Caco-2 (cell line): Measurements from ENCODE around the gene SNX25. TPM values are rescaled to one million over a fixed set of nuclear protein-coding genes. Genes with fewer than 3 reads are reported as not detected.

ENCODE experiments used
- BruUV-seq: library from RNA; stranded (reverse); fragments of 400-500 nt; replicated peaks from 2 replicates; lab custom pipeline; 2021; lab: Mats Ljungman, UMichigan
- CTCF ChIA-PET: fragments of 300-600 bp; sonication (Branson Sonifier 250); formaldehyde crosslinking; loops from one replicate; lab custom pipeline; 2022; ENCODE audit warnings: antibody characterized with exemption; lab: Charles Lee
- POLR2A ChIA-PET: fragments of 300-600 bp; sonication (Branson Sonifier 250); formaldehyde crosslinking; loops from one replicate; lab custom pipeline; 2022; ENCODE audit warnings: antibody characterized with exemption; lab: Charles Lee
- DNase-seq, 2 experiments: peaks; one replicate each; pipeline versions ENCODE4 v3.0.0 to v3.0.0-alpha.2; 2020 to 2022
- H3K27me3 ChIP-seq: replicated peaks from 2 replicates; pipeline ENCODE4 v1.6.0; 2011; ENCODE audit warnings: low read length; ENCODE audit not compliant: control insufficient read depth, insufficient read depth
- H3K36me3 ChIP-seq: 2 replicates; pipeline ENCODE4 v1.5.1; 2011; ENCODE audit warnings: low read length; ENCODE audit not compliant: control insufficient read depth, insufficient read depth
- H3K4me1 ChIP-seq: fragments of 250-450 bp; sonication (Bioruptor Pico); 2 replicates; pipeline ENCODE4 v1.5.1; 2020; ENCODE audit warnings: mild to moderate bottlenecking
- H3K4me3 ChIP-seq: 2 replicates; pipeline ENCODE4 v1.5.1; 2011; ENCODE audit warnings: low read depth, mild to moderate bottlenecking, control low read depth, low read length
- H3K9me3 ChIP-seq: fragments of 250-450 bp; sonication (Bioruptor Pico); 2 replicates; pipeline ENCODE4 v1.5.1; 2020; ENCODE audit warnings: mild to moderate bottlenecking, moderate library complexity
- H3K27ac Mint-ChIP-seq: one replicate; pipeline ENCODE4 v1.8.0; 2022; ENCODE audit warnings: mixed read lengths; ENCODE audit not compliant: unreplicated experiment
- H3K27me3 Mint-ChIP-seq: one replicate; pipeline ENCODE4 v1.8.0; 2022; ENCODE audit warnings: mixed read lengths; ENCODE audit not compliant: insufficient read depth, unreplicated experiment
- H3K36me3 Mint-ChIP-seq: one replicate; pipeline ENCODE4 v1.8.0; 2022; ENCODE audit warnings: mild to moderate bottlenecking, mixed read lengths; ENCODE audit not compliant: insufficient read depth, unreplicated experiment
- H3K4me1 Mint-ChIP-seq: one replicate; pipeline ENCODE4 v1.8.0; 2022; ENCODE audit warnings: low read depth, mixed read lengths; ENCODE audit not compliant: unreplicated experiment
- H3K4me3 Mint-ChIP-seq: one replicate; pipeline ENCODE4 v1.8.0; 2022; ENCODE audit warnings: mild to moderate bottlenecking, moderate library complexity, mixed read lengths; ENCODE audit not compliant: unreplicated experiment
- H3K9me3 Mint-ChIP-seq: one replicate; pipeline ENCODE4 v1.8.0; 2022; ENCODE audit warnings: mixed read lengths; ENCODE audit not compliant: unreplicated experiment
- intact Hi-C: fragments of 100-400 bp; cut with micrococcal nuclease; formaldehyde crosslinking; loops from one replicate; pipeline ENCODE4 v1.10.0; 2022; ENCODE audit not compliant: unreplicated experiment
- total RNA-seq: library from RNA; stranded (reverse); gene quantifications from 2 replicates; pipeline ENCODE4 v1.2.3, GENCODE V29; 2022
- TF ChIP-seq, protein P1 (sequence below), 2 experiments: fragments of 200-600 bp in 1 of 2; IDR thresholded peaks; 1 replicate in 1 of 2; 2 replicates in 1 of 2; pipeline versions ENCODE4 v1.5.1 to v1.8.0; 2011 to 2022; ENCODE audit warnings: antibody characterized with exemption in 1 of 2, control low read depth in 1 of 2, inconsistent platforms in 1 of 2, low read depth in 1 of 2, low read length in 1 of 2, mild to moderate bottlenecking in 1 of 2, moderate library complexity in 1 of 2; ENCODE audit not compliant: insufficient read depth in 1 of 2, severe bottlenecking in 1 of 2, unreplicated experiment in 1 of 2

Gene SNX25
- total RNA-seq, 1 experiment from 2014 or later, result 9.3 TPM

DNA sequence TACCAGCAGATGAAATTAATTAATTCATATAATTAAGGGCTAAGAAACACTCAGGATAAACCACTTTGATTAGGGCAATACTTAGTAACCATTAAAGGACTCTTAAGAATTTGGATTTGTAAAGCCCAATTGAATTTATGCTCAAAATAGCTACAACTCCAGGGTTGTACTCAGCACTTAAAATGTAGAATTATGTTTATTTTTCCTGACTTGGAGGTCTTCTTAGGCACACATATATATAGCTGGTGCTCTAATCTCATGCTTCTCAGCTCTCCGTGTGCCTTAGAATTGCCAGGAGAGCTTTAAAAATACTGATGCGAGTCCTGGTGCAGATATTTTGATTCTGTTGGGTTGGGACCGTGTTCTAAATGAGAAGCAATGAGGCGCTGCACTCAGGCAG, 77.6 kb downstream of the SNX25 start:
- H3K27ac Mint-ChIP-seq, result no peak overlapping the region
- intact Hi-C loops, result loop anchor here (5.0 kb wide), 1 partner anchor 75 kb away; no protein-coding TSS in a partner anchor

GRCh38 chr4:185290018-185290607, 80.7 kb downstream of the SNX25 start:
- peaks cover 5% of the 10 kb centered on the region for H3K4me1 ChIP-seq
- Mint-ChIP-seq H3K27me3 (no peaks in the 10 kb centered on the region), H3K4me1 (peaks cover 16% of the 10 kb centered on the region), H3K36me3 (no peaks in the 10 kb centered on the region), H3K9me3 (no peaks in the 10 kb centered on the region), H3K27ac (no peak overlapping the region), H3K4me3 (no peak overlapping the region)
- intact Hi-C loops, result no loop called here
- CTCF ChIA-PET, result no interaction called here
- DNase-seq, result no peak
- BruUV-seq, result no TSS peak
- no peaks in the 10 kb centered on the region for H3K9me3 ChIP-seq
- no peaks in the 10 kb centered on the region for H3K27me3 ChIP-seq
- no peaks in the 10 kb centered on the region; the same call in 1 of the 2 replicates for H3K36me3 ChIP-seq
- POLR2A ChIA-PET, result no interaction called here
- H3K4me3 ChIP-seq, result no peak overlapping the region
- TF ChIP-seq, protein P1, sequence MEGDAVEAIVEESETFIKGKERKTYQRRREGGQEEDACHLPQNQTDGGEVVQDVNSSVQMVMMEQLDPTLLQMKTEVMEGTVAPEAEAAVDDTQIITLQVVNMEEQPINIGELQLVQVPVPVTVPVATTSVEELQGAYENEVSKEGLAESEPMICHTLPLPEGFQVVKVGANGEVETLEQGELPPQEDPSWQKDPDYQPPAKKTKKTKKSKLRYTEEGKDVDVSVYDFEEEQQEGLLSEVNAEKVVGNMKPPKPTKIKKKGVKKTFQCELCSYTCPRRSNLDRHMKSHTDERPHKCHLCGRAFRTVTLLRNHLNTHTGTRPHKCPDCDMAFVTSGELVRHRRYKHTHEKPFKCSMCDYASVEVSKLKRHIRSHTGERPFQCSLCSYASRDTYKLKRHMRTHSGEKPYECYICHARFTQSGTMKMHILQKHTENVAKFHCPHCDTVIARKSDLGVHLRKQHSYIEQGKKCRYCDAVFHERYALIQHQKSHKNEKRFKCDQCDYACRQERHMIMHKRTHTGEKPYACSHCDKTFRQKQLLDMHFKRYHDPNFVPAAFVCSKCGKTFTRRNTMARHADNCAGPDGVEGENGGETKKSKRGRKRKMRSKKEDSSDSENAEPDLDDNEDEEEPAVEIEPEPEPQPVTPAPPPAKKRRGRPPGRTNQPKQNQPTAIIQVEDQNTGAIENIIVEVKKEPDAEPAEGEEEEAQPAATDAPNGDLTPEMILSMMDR (IDR thresholded peaks at IDR 0.05; ENCODE audit: insufficient read depth in 1 of 2, low read depth in 1 of 2, low read length in 1 of 2, severe bottlenecking in 1 of 2, unreplicated experiment in 1 of 2), result no peak

More for the DNA sequence above, 77.6 kb downstream of the SNX25 start:
- Mint-ChIP-seq H3K4me1 (peaks cover 32% of the 10 kb centered on the region), H3K4me3 (no peak overlapping the region), H3K36me3 (no peaks in the 10 kb centered on the region), H3K9me3 (no peaks in the 10 kb centered on the region), H3K27me3 (no peaks in the 10 kb centered on the region)
- Histone ChIP-seq H3K27me3 (no peaks in the 10 kb centered on the region), H3K4me3 (no peak overlapping the region), H3K36me3 (no peaks in the 10 kb centered on the region), H3K4me1 (peaks cover 5% of the 10 kb centered on the region), H3K9me3 (no peaks in the 10 kb centered on the region)
- CTCF ChIA-PET, result no interaction called here
- POLR2A ChIA-PET, result no interaction called here
- TF ChIP-seq, protein P1 (IDR thresholded peaks at IDR 0.05; ENCODE audit: insufficient read depth in 1 of 2, low read depth in 1 of 2, low read length in 1 of 2, severe bottlenecking in 1 of 2, unreplicated experiment in 1 of 2), result no peak
- BruUV-seq, result no TSS peak
- DNase-seq, result no peak

DNA sequence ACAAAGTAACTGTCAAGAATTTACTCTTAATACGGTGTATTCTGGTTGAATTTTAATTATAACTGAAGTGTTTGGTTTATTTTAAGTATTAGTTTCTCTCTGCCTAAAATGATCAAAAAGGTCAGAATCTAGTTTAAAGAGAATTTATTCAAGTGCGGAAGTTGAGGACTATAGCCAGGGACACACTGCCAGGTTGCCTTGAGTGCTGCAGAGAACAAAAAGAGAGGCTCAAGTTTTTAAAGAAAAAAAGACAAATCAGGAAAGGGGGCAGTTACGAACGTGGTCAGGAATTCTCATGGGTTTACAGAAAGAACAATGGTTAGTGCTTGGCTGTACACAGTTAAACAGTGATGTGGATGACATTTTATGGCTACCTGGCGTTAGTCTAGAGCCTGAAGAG, 81.3 kb downstream of the SNX25 start:
- intact Hi-C loops, result no loop called here
- H3K9me3 ChIP-seq, result no peaks in the 10 kb centered on the region
- H3K36me3 ChIP-seq, result no peaks in the 10 kb centered on the region; the same call in 1 of the 2 replicates
- H3K4me3 ChIP-seq, result no peak overlapping the region
- ChIA-PET POLR2A (no interaction called here), CTCF (no interaction called here)
- peaks cover 5% of the 10 kb centered on the region for H3K4me1 ChIP-seq
- no peaks in the 10 kb centered on the region for H3K27me3 ChIP-seq
- no peak overlapping the region for H3K27ac Mint-ChIP-seq
- TF ChIP-seq, protein P1 (IDR thresholded peaks at IDR 0.05; ENCODE audit: insufficient read depth in 1 of 2, low read depth in 1 of 2, low read length in 1 of 2, severe bottlenecking in 1 of 2, unreplicated experiment in 1 of 2), result no peak
- no peaks in the 10 kb centered on the region for H3K9me3 Mint-ChIP-seq
- H3K4me3 Mint-ChIP-seq, result no peak overlapping the region
- H3K4me1 Mint-ChIP-seq, result peaks cover 16% of the 10 kb centered on the region
- BruUV-seq, result no TSS peak
- H3K27me3 Mint-ChIP-seq, result no peaks in the 10 kb centered on the region
- no peak for DNase-seq
- H3K36me3 Mint-ChIP-seq, result no peaks in the 10 kb centered on the region
